Stomach (tissue), 19 donors: ENCODE data around the gene GPRIN2. TPM values are rescaled to one million over a fixed set of nuclear protein-coding genes. Genes with fewer than 3 reads are reported as not detected.
A peak's percentile ranks its signal among the peaks of the same experiment; 100 is the strongest.
"Not testable (repeated sequence)": the region's sequence is repeated elsewhere in the genome, so short reads cannot be mapped to it uniquely, and the experiment has no call there.

Source experiments
- DNase-seq, 2 donors: peaks; one replicate each; pipeline versions ENCODE4 v3.0.0 to v3.0.0-alpha.2; 2013 to 2019
- H3K27ac ChIP-seq, 5 donors: fragments of 200-600 bp in 4 of 5; sonication (generic) in 4 of 5; one replicate each; pipeline ENCODE4 v1.5.1; 2013 to 2019; ENCODE audit warnings: mild to moderate bottlenecking in 1 of 5, moderate library complexity in 1 of 5
- H3K27me3 ChIP-seq, 3 donors: fragments of 200-600 bp; sonication (generic); one replicate each; pipeline ENCODE4 v1.5.1; 2017 to 2019; ENCODE audit warnings: mixed run types in 1 of 3
- H3K36me3 ChIP-seq, 4 donors: fragments of 200-600 bp; sonication (generic); 1 replicate in 3 of 4; 2 replicates in 1 of 4; pipeline ENCODE4 v1.5.1; 2016 to 2019
- H3K4me1 ChIP-seq, 4 donors: fragments of 200-600 bp; sonication (generic); one replicate each; pipeline ENCODE4 v1.5.1; 2016 to 2019
- H3K4me3 ChIP-seq, 4 donors: fragments of 200-600 bp; sonication (generic) in 3 of 4; one replicate each; pipeline ENCODE4 v1.5.1; 2016 to 2019; ENCODE audit warnings: mild to moderate bottlenecking in 1 of 4
- H3K9me3 ChIP-seq, 4 donors: fragments of 200-600 bp; sonication (generic); one replicate each; pipeline ENCODE4 v1.5.1; 2016 to 2019
- POLR2A ChIP-seq, 4 donors: fragments of 450-650 bp; IDR thresholded peaks; one replicate each; pipeline ENCODE4 v1.6.1; 2016; ENCODE audit warnings: antibody characterized with exemption in 4 of 4, control low read depth in 2 of 4, mild to moderate bottlenecking in 1 of 4, moderate library complexity in 1 of 4
- WGBS, 5 donors: extraction: QIAGEN DNeasy Blood & Tissue Kit in 3 of 5; methylation state at CpG; one replicate each; pipeline versions ENCODE4 v1.1.5 to v1.1.7; 2013 to 2018; 5-methylcytosine and 5-hydroxymethylcytosine counted together
- intact Hi-C: fragments of 100-400 bp; cut with DNase I; formaldehyde crosslinking; loops from one replicate; pipeline ENCODE4 v1.15.1; 2023; ENCODE audit warnings: low total_unique reads
- long read RNA-seq, 10 donors: transcript quantifications; one replicate each; lab custom pipeline, GENCODE V29; 2026
- polyA plus RNA-seq, 3 donors: library from polyadenylated mRNA; stranded (reverse); fragments of 200-250 nt; gene quantifications; one replicate each; pipeline ENCODE4 v1.2.3, GENCODE V29; 2013
- total RNA-seq, 5 donors: library from RNA; depleted of rRNA; stranded (reverse); fragments of >200 nt; gene quantifications; one replicate each; pipeline versions ENCODE4 v1.1.0 to v1.2.3, GENCODE V29; 2014 to 2016
- donor health status: healthy with polysubstance abuse.
- donor health status: Bipolar disorder and iron deficiency.
- donor health status: healthy.

The GPRIN2 gene
- total RNA-seq = 10 to 100 TPM in 4 of 5 donors, 1 to 10 TPM in 1; 3.5 to 27.8 (median 15.2) TPM
- 10 to 100 TPM in 1 of 3 donors, 1 to 10 TPM in 2; 5.0 to 10.8 (median 5.0) TPM for polyA plus RNA-seq
- long read RNA-seq, donor 1, partial matches to known transcripts = 0 of 3 reads
- long read RNA-seq, donor 1, other reads (novel, unspliced or antisense) = 0 of 3 reads
- long read RNA-seq, donor 2, partial matches to known transcripts = 0 of 2 reads
- long read RNA-seq, donor 2, other reads (novel, unspliced or antisense) = 0 of 2 reads
- long read RNA-seq, donor 3, partial matches to known transcripts = 0 of 1 reads
- long read RNA-seq, donor 3, other reads (novel, unspliced or antisense) = 0 of 1 reads
- long read RNA-seq, donor 4, partial matches to known transcripts = 0 of 1 reads
- long read RNA-seq, donor 4, other reads (novel, unspliced or antisense) = 0 of 1 reads
- long read RNA-seq, donor 5 = 0 reads
- long read RNA-seq, donor 6, partial matches to known transcripts = 0 of 2 reads
- long read RNA-seq, donor 6, other reads (novel, unspliced or antisense) = 0 of 2 reads
- long read RNA-seq, donor 7 = 0 reads
- long read RNA-seq, donor 8, partial matches to known transcripts = 0 of 2 reads
- long read RNA-seq, donor 8, other reads (novel, unspliced or antisense) = 0 of 2 reads
- long read RNA-seq, donor 9, partial matches to known transcripts = 0 of 1 reads
- long read RNA-seq, donor 9, other reads (novel, unspliced or antisense) = 0 of 1 reads
- long read RNA-seq, donor 10 = 0 reads

DNA sequence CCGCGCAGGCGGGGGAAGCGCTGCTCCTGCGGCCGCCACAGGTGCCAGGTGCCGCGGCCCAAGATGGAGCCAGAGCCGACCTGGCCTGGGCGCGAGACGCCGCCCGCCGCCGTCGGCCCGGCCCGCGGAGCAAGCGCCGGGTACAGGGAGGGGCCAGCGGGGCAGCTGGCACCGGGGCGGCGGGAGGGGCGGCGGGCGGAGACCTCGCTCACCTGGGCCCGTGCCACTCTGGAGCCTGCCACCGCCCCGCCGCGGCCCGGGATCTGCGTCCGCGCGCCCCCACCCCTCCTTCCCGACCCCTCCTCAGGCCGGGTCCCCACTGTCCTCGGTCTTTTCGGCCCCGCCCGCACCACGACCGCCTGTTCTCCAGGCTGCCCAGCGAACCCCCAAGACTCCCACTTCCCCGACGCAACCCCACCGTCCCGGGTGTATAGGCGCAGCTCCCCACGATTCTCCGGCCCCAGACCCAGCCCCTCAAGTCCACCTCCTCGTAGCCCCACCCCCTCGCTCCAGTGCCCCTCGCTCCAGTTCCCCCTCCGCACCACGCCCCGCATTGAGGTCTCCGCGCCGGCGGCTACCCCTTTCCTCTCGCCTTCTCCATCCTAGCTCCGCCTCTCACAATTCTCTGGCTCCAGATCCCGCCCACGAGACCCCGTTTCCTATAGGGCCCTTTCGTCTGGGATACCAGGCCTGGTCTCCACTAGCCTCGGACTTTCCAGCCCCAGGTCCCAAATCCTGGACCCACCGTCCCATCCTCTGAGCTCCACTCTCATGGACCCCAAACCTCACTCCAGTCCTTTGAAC lies at the start of gene GPRIN2:
Gene GPRIN2, minus strand, starts transcription at position 144 of the 804 bp plus-strand sequence. CDS start 5,922 bp downstream, outside the sequence.
- WGBS, 5 donors = 3 to 7% (median 5%) methylated on average over 55 to 74 of the region's 74 CpGs
- H3K4me1 ChIP-seq = peaks cover 16 to 58% (median 40%) of the 10 kb centered on the region in 4 donors
- H3K27ac ChIP-seq = peak within 1 kb of the TSS in 4 of 5 donors; percentile 18 to 80 (median 66)
- peak; percentile 80 to 83 for DNase-seq
- H3K27me3 ChIP-seq = peaks cover 4 to 67% (median 35%) of the 10 kb centered on the region in 3 donors
- H3K36me3 ChIP-seq = peaks cover 0 to 2% (median 0%) of the 10 kb centered on the region in 4 donors
- intact Hi-C loops = no loop called here
- H3K4me3 ChIP-seq = peak within 1 kb of the TSS; percentile 54 to 66 (median 54)
- H3K9me3 ChIP-seq = no peaks in the 10 kb centered on the region
- no peak for TF ChIP-seq POLR2A (IDR thresholded peaks at IDR 0.05)

DNA sequence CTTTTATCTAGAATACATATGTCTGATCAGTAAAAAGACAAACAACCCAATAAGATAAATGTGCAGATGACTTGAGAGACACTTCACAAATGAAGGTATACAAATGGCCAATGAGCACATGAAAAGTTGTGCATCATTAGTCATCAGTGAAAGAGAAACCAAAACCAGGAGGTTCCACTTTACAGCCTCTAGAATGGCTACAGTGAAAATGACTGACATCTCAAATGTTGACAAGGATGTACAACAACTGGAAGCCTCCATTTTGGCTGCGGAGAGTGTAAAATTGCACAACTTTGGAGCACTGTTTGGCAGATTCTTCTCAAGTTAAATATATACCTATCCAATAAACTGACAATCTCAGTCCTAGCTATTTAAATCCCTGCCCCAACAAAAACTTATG lies 44.1 kb upstream of the GPRIN2 start:
- WGBS, 5 donors = 0 to 100% (median 86%) methylated on average over 1 of the region's 1 CpG
- H3K4me1 ChIP-seq, DNase-seq, H3K36me3 ChIP-seq, H3K27ac ChIP-seq, H3K27me3 ChIP-seq, intact Hi-C loops, H3K4me3 ChIP-seq, H3K9me3 ChIP-seq: not testable (repeated sequence)

DNA sequence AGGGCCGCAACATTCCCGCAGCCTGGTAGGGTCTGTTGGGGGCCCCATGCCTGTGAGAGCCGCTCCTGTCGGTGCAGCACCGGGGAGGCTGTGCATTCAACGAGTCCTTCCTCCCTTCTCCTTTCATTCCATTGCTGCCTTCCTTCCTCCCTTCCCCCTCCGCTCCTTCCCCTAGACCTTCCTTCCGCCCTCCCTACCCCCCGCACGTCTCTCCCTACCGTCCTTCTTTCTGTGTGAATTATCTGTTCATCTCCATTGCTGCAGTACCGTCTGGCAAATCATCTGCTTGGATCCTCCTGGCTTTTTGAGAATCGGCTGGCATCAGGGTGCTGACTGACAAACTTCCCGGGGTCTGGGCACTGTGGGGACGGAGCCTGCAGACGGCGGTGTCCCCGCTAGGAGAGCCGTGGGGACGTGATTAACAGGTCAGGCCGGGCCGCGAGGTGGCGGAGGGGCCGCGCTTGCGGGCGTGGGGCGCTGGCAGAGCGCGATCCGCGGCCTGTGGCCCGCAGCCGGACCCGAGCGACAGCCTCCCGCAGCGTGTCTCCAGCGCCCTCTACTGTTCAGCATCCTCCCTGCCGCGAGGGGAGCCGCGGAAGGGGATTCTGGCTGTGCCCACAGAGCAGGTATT lies 41.3 kb upstream of the GPRIN2 start:
- H3K36me3 ChIP-seq, H3K9me3 ChIP-seq, DNase-seq, H3K4me1 ChIP-seq, H3K27me3 ChIP-seq, intact Hi-C loops: not testable (repeated sequence)
- 0 to 4% (median 0%) methylated on average over 6 to 22 of the region's 44 CpGs for WGBS, 5 donors
- peak overlapping the region in 2 of 5 donors; percentile 64 to 72 for H3K27ac ChIP-seq
- peak overlapping the region; percentile 39 to 46 (median 45) for H3K4me3 ChIP-seq

DNA sequence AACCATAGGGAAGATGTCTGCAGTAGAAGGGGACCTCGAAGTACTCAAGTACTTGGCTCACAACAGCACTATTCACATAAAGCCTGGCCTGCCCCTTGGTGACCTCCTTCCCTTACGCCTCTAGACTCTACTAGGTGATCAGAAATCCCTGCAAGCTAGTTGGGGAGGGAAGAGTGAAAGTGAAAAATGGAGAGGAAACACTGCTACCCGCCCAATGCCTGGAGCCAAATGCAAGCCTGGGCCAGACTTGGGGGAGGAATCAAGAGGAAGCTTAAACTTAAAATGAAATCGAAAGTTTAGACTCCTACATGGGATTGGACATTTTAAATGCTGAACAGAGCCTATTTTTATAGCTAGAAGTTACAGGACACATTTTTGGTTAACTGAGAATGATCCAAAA lies 40.1 kb upstream of the GPRIN2 start:
- H3K36me3 ChIP-seq, H3K27me3 ChIP-seq, H3K4me1 ChIP-seq, intact Hi-C loops, H3K9me3 ChIP-seq: not testable (repeated sequence)
- peak overlapping the region in 2 of 4 donors; percentile 3 to 19 for H3K4me3 ChIP-seq
- peak overlapping the region in 1 of 5 donors; percentile 42 for H3K27ac ChIP-seq
- DNase-seq = peak in 1 of 2 donors; percentile 33
- 11 to 19% (median 17%) methylated on average over 2 to 3 of the region's 4 CpGs for WGBS, 5 donors

DNA sequence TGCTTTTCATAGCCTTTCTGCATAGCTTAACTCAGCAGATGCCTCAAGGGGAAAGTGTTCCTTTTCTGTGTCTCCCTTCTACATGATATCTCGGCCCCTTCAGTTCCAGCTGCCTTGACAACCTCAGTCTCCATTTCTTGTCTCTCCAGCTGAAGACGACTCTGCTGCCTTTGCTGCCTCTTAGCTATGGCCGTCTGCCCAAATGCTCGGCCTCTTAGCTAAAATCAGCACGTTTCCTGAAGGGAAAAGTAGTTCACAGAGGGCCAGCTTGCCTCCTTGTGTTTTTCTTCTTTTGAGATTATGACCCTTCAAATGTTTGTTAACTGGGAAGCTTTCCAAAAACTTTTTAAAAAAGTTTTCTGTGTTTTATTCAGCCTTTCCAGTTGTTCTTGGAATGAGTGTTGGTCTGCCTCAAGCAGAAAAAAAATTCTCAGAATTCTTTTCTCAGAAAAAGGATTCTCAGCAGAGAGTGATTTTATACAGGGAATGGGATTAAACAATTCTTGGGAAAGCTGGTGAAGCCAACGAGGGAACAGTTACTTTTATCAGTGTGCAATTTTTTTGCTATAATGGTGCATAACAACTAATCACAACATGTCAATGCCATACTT lies 38.1 kb upstream of the GPRIN2 start:
- H3K36me3 ChIP-seq, H3K4me1 ChIP-seq, H3K4me3 ChIP-seq, H3K9me3 ChIP-seq, H3K27me3 ChIP-seq, H3K27ac ChIP-seq, intact Hi-C loops, DNase-seq: not testable (repeated sequence)
- 18 to 37% (median 23%) methylated on average over 3 to 5 of the region's 6 CpGs for WGBS, 5 donors

DNA sequence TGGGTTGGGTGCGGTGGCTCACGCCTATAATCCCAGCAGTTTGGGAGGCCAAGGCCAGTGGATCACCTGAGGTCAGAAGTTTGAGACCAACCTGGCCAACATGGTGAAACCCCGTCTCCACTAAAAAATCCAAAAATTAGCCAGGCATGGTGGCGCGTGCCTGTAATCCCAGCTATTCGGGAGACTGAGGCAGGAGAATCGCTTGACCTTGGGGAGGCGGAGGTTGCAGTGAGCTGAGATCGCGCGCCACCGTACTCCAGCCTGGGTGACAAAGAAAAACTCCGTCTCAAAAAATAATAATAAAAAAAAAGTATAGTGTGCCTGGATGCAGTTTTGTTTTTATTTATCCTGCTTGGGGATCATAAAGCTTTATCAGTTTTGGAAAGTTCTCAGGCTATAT lies 36.8 kb upstream of the GPRIN2 start:
- H3K36me3 ChIP-seq = not testable (repeated sequence)

DNA sequence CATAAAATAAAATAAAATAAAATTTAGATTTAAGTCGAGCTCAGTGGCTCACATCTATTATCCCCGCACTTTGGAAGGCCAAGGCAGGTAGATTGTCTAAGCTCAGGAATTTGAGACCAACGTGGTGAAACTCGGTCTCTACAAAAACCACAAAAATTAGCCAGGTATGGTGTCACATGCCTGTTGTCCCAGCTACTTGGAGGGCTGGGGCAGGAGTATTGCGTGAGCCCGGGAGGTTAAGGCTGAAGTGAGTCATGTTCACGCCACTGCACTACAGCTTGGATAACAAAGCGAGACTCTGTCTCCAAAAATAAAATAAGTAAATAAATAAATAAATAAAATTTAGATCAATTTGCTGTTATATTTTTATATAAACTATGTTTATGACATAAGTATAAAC lies 34.6 kb upstream of the GPRIN2 start:
- intact Hi-C loops = not testable (repeated sequence)
- WGBS, 5 donors = 60 to 80% methylated on average over 1 of the region's 8 CpGs; no CpG with 5 or more reads in 3 of the 5 donors

More for the DNA sequence above, 36.8 kb upstream of the GPRIN2 start:
- WGBS, 5 donors = 95 to 98% (median 97%) methylated on average over 12 to 13 of the region's 13 CpGs
- H3K4me1 ChIP-seq, H3K27me3 ChIP-seq, H3K9me3 ChIP-seq, DNase-seq, H3K27ac ChIP-seq, H3K4me3 ChIP-seq, intact Hi-C loops: not testable (repeated sequence)

DNA sequence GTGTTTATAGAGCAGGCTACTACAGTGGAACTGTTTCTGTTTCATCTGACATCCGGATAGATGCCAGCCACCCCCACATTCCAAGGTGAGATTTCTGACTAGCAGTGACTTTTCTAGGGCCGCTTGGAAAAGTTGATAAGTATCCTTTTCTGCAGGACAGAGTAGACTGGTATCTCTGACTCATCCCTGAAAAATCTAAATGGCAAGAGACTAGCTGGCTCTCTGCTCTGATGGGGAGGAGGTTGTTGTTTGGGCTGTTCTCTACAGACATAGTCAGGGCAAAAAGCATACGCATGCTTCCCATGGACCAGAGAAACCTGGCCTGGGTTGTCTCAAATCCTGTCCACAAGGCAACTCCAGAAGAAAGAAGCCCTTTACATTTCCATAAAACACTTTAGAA lies 33.1 kb upstream of the GPRIN2 start:
- H3K9me3 ChIP-seq, DNase-seq, H3K4me3 ChIP-seq, H3K36me3 ChIP-seq, H3K4me1 ChIP-seq, H3K27me3 ChIP-seq, intact Hi-C loops, H3K27ac ChIP-seq: not testable (repeated sequence)
- no CpG with 5 or more reads among the region's 3 CpGs for WGBS, 5 donors

More for the DNA sequence above, 34.6 kb upstream of the GPRIN2 start:
- H3K9me3 ChIP-seq, H3K27ac ChIP-seq, H3K4me1 ChIP-seq, H3K27me3 ChIP-seq, DNase-seq, H3K36me3 ChIP-seq, H3K4me3 ChIP-seq: not testable (repeated sequence)

DNA sequence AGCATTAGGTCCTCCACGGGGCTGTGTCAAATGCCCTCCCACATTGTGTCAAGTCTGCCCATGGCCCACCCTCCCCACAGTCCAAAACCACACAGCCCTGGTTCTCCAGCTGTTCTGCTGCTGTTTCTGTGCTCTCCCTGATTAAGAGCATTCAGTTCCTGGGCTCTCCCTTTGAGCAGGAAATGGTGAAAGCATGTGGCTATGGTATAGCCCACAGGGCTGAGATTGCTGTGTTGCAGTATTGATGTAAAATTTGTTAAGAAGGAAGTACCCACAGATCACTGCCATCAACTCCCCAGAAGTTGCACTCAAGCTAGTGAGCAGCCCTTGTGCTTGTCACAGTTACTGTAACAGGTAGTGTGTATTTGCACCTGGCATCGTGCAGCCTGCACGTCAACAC lies 31.8 kb upstream of the GPRIN2 start:
- no CpG with 5 or more reads among the region's 3 CpGs for WGBS, 5 donors
- H3K27ac ChIP-seq, H3K27me3 ChIP-seq, H3K9me3 ChIP-seq, intact Hi-C loops, H3K4me3 ChIP-seq, H3K36me3 ChIP-seq, H3K4me1 ChIP-seq, DNase-seq: not testable (repeated sequence)

DNA sequence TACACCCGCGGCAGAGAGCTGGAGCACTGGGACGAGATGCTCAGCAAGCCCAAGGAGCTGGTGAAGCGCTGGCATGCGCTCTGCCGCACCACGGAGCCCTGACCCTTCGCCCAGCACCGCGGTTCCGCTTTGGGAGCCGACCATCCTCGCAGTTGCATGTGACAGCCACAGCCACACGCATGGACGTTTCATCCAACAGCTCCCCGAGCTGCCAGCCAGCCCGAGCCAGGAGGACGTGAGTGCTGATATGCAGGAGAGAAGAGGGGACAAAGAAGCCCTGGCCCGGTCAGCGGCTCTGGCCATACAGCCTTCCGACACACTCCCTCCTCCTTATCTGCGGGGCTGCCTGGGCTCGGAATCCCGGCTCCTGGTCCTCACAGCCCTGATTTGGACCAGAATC lies 31.1 kb upstream of the GPRIN2 start:
- H3K9me3 ChIP-seq, H3K27ac ChIP-seq, H3K36me3 ChIP-seq, H3K27me3 ChIP-seq, intact Hi-C loops, H3K4me3 ChIP-seq, DNase-seq, H3K4me1 ChIP-seq: not testable (repeated sequence)
- WGBS, 5 donors = no CpG with 5 or more reads among the region's 24 CpGs

DNA sequence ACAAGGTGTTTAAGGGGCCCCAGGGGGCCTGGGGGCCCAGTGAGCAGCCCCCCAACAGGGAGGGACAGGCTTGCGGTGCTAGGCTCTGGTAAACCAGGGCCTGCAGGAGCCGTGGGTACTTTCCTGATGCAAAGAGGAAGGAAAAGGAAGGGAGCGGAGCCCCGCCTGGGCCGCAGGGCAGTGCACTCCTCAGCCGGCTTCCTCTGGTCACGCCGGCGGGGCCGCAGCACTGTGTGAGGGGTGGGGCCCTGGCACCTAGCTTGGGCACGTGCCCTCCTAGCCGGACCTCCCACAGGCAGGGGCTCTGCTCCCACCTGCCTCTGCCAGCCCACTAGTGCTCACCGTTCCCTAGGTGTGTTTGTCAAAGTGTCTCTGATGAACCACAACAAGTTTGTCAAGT lies 28.8 kb upstream of the GPRIN2 start:
- H3K4me3 ChIP-seq, H3K36me3 ChIP-seq, intact Hi-C loops, H3K27me3 ChIP-seq, H3K4me1 ChIP-seq, H3K9me3 ChIP-seq, H3K27ac ChIP-seq, DNase-seq: not testable (repeated sequence)
- WGBS, 5 donors = no CpG with 5 or more reads among the region's 13 CpGs
